GM18870 (cell line): Measurements from ENCODE around the gene MYCL.
"Not testable (repeated sequence)": the region's sequence is repeated elsewhere in the genome, so short reads cannot be mapped to it uniquely, and the experiment has no call there.

Source experiments
- ATAC-seq: cut with Tn5 transposase; IDR thresholded peaks from one replicate; pipeline ENCODE4 v1.9.1; 2021; ENCODE audit warnings: moderate library complexity; ENCODE audit not compliant: unreplicated experiment

The MYCL gene

DNA sequence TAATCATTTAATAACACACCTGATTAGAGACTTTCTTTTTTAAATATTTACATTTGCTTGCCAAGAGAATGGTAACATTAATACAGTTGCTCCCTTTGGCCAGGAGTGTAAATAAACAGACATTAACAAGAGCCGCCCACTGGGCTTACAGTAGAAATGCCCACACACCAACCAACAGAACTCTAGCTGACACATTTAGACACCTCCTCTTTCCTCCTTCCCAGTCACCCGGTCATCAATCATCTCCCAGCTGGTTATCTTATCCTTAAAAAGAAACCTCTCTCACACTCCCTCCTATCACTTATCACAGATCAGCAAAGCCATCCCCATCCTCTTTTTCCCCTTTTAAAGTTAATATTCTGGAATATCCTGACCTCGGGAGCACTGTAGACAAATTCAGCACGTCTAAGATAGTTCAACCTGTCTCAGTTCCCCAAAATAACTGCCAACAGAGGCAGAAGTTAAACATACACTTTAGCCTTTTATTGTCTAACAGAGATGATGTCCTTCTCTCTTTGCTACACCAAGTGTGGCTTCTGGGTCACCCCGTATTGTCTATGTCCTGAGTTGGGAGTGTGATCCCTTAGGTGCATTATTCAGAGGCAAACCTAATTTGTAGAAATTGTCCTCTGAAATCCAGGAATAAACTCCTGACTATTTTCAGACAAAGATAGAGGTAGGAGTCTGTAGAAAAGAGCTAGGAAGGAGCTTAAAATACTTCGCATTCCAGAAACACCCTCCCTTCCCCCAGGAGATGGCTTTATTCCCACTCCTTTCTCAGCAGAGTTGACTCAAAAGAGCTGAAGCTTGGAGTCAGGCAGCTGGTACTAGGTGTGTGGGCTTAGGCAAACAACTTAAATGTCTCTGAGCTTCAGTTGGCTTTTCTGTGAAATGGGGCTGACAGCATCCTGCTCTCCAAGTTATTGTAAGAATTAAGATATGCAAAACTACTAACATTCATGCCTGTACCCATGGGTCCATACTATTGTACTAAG lies 8.8 kb downstream of the MYCL start:
- no peak for ATAC-seq

DNA sequence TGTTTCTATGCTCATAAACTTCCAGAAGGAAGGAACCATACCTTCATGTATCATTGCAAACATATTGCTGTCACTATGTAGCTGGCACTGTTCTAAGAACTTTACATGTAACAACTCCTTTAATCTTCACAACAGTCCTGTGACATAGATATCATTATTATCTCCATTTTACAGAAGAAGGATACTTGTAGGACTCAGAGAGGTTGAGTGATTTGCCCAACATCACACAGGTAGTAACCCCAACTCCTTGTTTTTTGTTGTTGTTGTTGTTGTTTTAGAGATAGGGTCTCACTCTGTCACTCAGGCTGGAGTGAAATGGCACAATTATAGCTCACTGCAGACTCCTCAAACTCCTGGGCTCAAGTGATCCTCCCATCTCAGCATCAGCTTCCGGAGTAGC lies 10.8 kb downstream of the MYCL start:
- ATAC-seq = no peak

DNA sequence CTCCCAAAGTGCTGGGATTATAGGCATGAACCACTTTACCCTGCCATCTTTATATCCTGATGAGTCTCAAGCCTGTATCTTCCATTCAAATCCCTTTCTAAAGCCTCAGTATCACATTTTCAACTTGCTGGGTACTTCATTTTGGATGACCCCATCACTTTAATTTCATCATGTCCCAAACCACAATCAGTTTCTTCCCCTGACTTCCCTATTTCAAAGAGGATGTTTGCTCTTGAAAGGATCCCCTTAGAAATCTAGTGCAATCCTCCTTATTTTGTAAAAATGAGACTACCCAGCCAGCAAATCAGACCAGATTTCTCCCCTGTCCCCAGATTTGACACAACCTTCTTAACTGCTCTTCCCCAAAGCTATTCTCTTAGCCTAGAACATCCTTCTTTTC lies 11.4 kb downstream of the MYCL start:
- ATAC-seq = no peak

DNA sequence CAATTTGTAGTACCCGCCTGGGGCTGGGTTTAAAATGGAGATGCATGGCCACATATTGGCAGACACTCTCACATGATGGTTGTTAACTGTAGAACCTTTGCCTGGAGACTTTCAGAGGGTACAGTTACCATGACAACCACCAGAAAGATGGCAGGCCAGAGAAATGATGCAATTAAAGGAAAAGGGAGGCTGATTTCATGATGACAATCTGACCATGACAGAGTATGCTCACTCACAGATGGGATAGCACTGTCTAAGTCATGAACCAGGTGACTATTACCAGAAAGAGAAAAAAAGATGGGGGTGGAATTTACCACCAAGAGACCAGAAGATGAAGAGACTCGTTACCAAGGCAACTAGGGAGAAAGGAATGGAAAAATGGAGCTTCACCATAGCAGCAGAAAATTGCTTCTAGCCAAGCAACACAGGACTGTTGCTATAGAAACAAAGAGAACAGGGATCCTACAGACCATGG lies 14.9 kb downstream of the MYCL start:
- no peak for ATAC-seq

DNA sequence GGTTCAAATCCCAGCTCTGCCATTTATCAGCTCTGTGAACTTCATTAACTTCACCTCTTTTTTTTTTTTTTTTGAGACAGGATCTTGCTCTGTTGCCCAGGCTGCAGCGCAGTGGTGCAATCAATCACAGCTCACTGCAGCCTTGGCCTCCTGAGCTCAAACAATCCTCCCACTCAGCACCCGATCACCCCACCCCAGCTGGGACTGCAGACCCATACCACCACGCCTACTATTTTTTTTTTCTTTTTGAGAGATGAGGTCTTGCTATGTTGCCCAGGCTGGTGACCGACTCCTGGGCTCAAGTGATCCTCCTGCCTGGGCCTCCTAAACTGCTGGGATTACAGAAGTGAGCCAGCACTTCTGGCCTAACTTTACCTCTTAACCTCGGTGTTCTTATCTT lies 16.2 kb downstream of the MYCL start:
- no peak for ATAC-seq

DNA sequence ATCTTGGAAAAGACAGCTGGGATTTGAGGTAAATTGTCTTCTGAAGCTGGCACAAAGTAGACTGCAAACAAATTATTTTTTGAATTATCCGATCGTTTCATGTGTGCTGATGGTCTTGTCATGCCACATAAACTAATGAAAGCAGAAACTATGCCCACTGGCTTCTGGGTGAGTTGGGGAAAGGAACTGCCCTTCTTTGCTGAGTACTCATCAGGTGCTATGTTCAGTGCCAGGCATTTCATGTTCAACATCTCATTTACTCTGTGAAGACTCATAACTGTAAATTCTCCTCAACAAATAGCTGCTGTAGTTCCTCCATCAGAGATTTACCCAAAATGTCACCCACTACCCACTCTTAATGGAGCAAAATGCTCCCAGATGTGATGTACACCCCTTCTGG lies 19.6 kb downstream of the MYCL start:
- no peak for ATAC-seq

DNA sequence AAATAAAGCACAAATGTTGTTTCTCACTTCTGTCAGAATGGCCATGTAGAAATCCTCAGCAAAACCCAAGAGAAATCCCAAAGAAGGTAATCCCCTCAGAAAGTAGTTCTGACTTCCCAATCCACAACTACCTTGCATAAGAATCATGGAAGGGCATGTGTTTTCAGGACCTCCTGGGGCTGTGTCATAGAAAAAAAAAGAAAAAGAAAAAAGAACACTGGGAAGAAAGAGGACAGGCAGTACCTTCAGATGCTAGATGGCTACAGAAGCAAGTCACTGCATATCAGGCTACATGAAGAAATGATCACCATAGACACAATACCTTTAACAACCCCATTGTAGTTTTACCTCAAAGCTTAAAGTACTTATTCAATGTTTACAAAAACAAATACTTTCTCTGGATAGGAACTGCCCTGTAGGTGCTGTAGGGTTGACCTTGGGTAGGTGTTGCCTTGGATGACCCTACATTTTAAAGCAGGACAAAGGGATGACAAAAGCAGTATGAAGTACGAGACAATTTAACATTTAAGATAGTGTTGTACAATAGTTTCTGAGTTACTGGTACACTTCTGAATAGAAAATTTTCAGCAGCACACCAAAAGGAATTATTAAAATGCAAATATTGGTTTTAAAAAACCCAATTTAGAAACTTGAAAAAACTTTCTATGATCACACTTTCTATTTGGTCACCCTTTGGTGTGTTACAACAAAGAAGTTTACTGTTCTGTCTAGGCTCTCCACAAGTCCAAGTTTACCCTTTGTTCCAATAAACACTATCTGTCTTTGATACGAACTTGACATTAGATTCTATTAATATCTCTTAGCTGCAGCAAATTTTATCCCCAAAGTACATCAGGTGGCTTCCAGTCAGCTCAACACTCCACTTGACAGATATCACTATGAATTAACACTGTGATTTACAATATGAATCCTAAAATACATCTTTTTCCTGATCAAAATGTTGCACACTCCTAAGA lies 23.4 kb downstream of the MYCL start:
- ATAC-seq = no peak

DNA sequence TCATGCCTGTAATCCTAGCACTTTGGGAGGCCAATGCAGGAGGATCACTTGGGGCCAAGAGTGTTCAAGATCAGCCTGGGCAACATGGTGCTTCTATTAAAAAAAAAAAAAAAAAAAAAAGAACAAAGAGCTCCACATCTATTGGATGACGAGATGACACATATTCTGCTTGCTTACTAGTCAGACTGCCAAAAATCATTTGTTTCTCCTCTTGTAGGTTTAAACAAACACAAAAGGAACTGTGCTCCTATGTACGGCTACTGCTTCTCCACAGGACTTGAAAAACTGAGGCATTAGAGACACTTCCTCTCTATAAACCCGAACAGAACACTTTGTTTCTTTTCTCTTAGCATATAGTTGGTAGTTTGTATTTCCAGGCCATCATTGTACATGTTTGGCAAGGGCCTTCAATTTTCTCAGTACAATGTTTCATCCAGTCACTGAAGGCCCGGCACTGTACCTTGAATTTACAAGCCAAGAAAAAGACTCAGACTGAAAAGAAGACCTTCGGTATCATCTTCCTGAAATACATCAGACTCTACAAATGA lies 24.4 kb downstream of the MYCL start:
- ATAC-seq = no peak

DNA sequence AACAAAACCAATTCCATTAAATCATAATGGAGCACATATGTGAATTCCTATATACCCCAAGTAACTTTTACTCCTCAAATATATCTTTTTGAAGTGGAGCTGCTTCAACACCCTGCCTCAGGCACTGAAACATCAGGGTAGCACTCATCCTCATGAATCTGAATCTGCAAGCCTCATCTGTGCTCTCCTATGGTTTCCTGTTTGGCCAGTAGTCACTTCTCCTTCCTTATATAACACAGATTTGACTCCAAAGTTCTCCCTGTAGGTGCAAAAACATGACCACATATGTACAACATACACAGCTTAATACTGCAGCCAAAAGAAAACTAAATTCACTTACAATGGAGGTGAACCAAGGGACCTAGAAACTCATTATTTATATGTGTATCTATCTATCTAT lies 25.6 kb downstream of the MYCL start:
- no peak for ATAC-seq

DNA sequence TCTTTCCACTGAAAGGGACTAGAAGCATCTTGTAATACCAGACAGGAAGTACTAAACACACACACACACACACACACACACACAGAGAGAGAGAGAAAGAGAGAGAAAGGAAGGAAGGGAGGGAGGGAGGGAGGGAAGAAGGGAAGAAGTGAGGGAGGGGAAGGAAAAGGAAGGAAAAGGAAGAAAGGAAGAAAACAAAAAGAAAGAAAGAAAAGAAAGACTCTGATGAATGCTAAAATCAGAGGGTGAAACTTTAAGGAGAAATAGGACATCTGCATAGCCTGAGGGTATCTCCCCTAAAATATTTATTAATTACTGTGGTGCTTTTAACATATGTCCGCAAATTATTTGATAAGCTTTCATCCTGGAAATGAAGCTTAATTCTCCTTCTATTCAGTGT lies 29.0 kb downstream of the MYCL start:
- no peak for ATAC-seq

DNA sequence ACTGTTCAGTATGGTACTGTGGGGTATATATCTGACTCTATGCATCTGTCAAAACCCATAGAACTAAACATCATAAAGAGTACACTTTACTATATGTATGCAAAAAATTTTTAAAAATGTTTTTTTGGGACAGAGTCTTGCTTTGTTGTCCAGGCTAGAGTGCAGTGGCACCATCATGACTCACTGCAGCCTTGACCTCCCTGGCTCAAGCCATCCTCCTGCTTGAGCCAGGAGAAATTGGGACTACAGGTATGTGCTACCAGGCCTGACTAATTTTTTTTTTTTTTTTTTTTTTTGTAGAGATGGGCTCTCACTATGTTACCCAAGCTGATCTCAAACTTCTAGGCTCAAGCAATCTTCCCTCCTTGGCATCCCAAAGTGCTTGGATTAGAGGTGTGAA lies 29.9 kb downstream of the MYCL start:
- no peak for ATAC-seq

DNA sequence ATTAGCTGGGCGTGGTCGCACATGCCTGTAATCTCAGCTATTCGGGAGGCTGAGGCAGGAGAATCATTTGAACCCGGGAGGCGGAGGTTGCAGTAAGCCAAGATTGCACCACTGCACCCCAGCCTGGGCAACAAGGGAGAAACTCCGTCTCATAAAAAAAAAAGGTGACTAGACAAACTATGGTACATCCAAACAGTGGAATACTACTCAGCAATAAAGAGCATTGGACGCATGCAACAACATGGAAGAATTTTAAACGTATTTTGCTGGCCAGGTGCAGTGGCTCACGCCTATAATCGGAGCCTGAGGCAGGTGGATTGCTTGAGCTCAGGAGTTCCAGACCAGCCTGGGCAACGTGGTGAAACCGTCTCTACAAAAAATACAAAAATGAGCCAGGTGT lies 30.7 kb downstream of the MYCL start:
- ATAC-seq = not testable (repeated sequence)

DNA sequence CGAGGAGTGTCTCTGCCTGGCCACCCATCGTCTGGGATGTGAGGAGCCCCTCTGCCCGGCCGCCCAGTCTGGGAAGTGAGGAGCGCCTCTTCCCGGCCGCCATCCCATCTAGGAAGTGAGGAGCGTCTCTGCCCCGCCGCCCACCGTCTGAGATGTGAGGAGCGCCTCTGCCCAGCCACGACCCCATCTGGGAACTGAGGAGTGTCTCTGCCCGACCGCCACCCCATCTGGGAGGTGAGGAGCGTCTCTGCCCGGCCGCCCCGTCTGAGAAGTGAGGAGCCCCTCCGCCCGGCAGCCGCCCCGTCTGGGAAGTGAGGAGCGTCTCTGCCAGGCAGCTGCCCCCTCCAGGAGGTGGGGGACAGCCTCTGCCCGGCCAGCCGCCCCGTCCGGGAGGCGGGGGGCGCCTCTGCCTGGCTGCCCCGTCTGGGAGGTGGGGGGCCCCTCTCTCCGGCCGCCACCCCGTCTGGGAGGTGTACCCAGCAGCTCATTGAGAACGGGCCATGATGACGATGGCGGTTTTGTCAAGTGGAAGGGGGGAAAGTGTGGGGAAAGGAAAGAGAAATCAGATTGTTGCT lies 32.1 kb downstream of the MYCL start:
- not testable (repeated sequence) for ATAC-seq

DNA sequence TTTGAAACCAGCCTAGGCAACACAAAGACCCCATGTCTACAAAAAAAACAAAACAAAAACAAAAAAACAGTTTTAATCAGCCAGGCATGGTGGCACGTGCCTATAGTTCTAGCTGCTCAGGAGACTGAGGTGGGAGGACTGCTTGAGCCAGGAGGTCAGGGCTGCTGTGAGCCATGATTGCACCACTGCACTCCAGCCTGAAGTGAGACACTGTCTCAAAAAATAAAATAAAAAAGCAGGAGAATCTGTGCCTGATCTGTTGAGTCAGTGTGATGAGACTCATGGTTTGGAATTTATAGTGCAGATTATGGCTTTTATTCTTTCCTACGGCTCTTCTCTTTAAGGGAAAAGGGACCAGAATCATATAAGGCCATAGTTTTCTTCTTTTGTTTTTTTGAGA lies 35.0 kb downstream of the MYCL start:
- no peak for ATAC-seq

DNA sequence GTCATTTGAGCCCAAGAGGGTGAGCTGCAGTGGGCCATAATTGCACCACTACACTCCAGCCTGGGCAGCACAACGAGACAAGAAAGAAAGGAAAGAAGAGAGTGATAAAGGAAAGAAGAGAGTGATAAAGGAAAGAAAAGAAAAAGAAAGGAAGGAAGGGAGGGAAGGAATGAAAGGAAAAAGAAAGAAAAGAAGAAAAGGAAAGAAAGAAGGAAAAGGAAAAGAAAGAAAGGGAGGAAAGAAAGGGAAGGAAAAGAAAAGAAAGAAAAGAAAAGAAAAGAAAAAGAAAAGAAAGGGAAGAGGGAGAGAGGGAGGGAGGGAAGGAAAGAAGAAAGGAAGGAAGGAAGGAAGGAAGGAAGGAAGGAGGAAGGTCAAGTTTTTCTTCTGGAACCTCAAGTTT lies 36.0 kb downstream of the MYCL start:
- ATAC-seq = no peak

DNA sequence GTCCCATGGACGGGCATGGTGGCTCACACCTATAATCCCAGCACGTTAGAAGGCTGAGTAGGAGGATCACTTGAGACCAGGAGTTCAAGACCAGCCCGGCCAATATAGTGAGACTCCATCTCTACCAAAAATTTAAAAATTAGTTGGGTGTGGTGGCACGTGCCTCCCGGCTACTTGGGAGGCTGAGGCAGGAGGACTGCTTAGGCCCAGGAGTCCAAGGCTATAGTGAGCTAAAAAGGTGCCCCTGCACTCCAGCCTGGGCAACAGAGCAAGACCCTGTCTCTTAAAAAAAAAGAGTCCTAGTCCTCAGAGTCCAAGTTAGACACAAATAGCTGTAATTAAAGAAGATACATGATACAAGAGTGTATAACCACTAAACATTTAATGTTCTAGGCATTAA lies 38.5 kb downstream of the MYCL start:
- ATAC-seq = no peak

DNA sequence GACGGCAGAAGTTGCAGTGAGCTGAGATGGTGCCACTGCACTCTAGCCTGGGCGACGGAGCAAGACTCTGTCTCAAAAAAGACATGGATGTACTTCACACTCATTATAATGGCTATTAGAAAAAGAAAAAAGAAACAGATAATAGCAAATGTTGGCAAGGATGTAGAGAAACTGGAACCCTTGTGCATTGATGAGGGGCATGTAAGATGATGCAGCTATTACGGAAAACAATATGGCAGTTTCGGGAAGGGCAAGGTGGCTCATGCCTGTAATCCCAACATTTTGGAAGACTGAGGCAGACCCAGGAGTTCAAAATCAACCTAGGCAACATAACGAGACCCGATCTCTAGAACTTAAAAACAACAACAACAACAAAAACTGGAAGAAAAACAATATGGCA lies 40.7 kb downstream of the MYCL start:
- no peak for ATAC-seq

DNA sequence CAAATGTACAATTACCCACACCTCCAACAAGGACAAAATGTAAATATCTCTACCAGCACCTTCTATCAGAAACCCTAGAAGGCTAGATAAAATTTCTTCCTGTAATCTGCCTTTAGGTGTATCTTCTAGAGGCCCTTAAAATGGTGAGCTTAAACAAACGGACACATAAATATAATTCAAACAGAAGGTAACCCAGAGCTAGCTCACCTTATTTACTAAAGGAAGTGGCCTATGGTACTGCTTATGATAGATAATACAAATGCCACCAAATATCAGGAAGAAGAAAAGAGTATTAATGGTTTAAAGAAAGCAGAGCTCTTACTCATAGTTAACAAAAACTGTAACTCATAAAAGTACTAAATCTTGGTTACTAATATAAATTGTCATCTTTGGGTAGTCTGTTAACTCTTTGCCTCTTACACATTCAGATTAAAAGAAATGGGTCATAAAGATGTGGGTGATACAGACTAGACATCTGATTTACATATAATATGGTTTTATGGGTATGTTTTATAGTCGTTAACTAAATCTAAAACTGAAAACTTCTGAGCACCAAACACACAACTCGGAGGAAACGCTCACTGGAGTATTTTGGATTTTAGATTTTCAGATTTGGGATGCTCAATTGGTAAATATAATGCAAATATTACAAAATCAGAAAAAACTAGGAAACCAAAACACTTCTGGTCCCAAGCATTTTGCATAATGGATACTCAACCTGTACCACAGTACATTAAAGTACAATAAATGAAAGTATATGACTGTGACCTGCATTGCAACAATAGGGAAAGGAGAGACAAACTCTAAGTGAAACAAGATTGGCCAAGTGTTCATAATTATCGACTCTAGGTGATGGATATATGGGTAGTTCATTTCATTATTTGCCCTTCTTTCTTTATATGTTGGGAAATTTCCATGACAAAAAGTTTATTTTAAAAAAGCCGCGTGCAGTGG lies 41.6 kb downstream of the MYCL start:
- no peak for ATAC-seq

DNA sequence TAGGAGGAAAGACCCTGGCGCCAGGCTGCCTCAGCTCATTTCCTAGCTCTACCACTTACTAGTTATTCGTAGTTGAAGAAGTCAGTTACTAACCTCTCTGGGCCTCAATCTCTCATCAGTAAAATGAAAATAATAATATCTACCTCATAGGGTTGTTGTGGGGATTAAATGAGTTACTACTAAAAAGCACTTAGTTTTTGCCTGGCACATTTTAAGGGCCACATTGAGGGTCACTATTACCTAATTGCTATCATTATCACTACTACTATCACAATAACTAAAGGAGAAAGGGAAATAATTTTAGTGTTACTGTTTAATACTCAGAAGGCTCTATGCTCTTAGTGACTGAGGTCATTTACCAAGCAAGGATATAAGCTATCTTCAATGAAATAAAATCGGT lies 43.4 kb downstream of the MYCL start:
- ATAC-seq = no peak
